ENCODE data around the gene SYTL1. TPM values are rescaled to one million over a fixed set of nuclear protein-coding genes. Genes with fewer than 3 reads are reported as not detected.
A peak's percentile ranks its signal among the peaks of the same experiment; 100 is the strongest.

Gene SYTL1
- total RNA-seq, 2 experiments from 2014 or later, result 81.7 to 117 TPM

DNA sequence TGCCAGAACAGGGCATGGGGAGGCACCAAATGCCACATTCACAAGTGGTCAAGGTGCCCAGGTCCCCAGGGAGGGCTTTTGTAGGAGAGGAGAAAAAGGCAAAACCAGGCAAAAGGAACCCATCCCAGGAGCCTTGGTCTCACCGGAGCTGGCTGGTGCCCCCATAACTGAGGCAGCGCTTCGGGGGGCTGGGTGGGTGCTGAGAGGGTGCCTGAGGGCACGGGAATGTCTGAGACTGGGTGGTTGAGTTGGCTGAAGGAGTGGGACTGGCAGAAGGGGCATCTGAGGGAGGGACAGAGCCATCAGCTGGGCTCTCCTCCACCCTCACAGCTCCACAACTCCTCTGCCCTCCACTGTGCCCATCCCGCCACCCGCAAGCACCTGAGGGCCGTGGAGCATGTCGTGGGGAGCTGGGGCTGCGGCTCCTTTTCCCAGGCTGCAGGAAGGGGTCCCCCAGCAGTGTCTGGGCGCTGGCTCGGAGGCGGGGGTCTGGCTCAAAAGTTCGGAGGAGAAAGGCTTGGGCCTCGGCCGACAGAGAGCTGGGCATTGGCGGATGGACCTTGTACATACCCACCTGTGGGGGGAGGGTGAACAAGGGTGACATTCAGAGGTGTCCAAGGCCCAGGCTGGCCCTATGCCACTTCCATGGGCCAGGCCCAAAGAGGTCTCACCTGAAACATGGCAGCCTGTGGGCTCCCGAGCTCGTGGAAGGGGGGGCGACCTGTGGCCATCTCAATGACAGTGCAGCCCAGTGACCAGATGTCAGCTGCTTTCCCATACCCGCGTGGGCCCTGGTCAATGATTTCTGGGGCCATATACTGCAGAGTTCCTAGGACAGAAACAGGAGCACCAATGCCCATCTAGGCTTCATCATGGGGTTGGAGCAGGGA is 16.5 kb downstream of the SYTL1 start:
- Histone ChIP-seq H4K20me1 (ENCODE audit: insufficient read depth, low read length) (no peaks in the 10 kb centered on the region), H3K79me2 (ENCODE audit: insufficient read depth, low read depth, low read length) (no peaks in the 10 kb centered on the region), H3K4me1 (ENCODE audit: insufficient read depth, low read length, poor library complexity, severe bottlenecking) (peaks cover 26% of the 10 kb centered on the region), H3K4me2 (ENCODE audit: low read length) (peak overlapping the region; percentile 84), H3K4me3 (ENCODE audit: low read depth, low read length, poor library complexity, severe bottlenecking) (no peak overlapping the region), H2AFZ (ENCODE audit: low read length) (no peak overlapping the region; the same call in 1 of the 2 replicates), H3K9me3 (ENCODE audit: low read length) (no peaks in the 10 kb centered on the region), H3K36me3 (ENCODE audit: insufficient read depth, low read length) (no peaks in the 10 kb centered on the region), H3K27ac (ENCODE audit: low read depth, low read length, poor library complexity, severe bottlenecking) (no peak overlapping the region), H3K9me2 (ENCODE audit: insufficient read depth, low read length) (no peaks in the 10 kb centered on the region)
- TF ChIP-seq, protein P1, sequence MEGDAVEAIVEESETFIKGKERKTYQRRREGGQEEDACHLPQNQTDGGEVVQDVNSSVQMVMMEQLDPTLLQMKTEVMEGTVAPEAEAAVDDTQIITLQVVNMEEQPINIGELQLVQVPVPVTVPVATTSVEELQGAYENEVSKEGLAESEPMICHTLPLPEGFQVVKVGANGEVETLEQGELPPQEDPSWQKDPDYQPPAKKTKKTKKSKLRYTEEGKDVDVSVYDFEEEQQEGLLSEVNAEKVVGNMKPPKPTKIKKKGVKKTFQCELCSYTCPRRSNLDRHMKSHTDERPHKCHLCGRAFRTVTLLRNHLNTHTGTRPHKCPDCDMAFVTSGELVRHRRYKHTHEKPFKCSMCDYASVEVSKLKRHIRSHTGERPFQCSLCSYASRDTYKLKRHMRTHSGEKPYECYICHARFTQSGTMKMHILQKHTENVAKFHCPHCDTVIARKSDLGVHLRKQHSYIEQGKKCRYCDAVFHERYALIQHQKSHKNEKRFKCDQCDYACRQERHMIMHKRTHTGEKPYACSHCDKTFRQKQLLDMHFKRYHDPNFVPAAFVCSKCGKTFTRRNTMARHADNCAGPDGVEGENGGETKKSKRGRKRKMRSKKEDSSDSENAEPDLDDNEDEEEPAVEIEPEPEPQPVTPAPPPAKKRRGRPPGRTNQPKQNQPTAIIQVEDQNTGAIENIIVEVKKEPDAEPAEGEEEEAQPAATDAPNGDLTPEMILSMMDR (conservative IDR thresholded peaks at IDR 0.05; ENCODE audit: low read length), result no peak
- TF ChIP-seq EZH2phosphoT487 (IDR thresholded peaks at IDR 0.05; ENCODE audit: borderline replicate concordance, low read depth, low read length), result no peak
- no TSS peak for BruUV-seq (replicated peaks)
- CTCF ChIA-PET (ENCODE audit: unreplicated experiment), result interaction anchor here (1.1 kb wide), 1 partner anchor 56 kb away, joined by 5 read pairs; no protein-coding TSS in a partner anchor
- intact Hi-C loops (cut with micrococcal nuclease; ENCODE audit: unreplicated experiment), result loop anchor here (10.0 kb wide), 1 partner anchor 53 kb away; no protein-coding TSS in a partner anchor
- POLR2A ChIA-PET, result no interaction called here
- DNase-seq (ENCODE audit: low spot score), result no peak

DNA sequence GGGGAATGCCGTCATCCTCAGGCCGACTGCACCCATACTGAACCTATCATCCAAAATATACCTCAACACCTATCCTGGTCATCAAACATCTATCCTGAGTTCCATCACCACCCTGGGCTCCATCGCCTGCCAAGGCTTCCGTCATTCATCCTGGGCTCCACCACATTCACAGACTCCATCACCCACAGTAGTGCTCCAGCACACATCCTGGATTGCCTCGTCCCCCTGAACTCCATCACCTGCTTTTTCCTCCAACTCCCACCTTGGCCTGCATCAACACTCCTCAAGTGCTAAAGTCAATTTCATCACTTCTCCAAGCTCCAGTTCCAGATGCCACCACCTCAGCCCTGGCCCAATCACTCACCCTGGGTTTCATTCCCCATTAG is 17.1 kb downstream of the SYTL1 start:
- Histone ChIP-seq H3K4me2 (ENCODE audit: low read length) (no peak overlapping the region), H3K79me2 (ENCODE audit: insufficient read depth, low read depth, low read length) (no peaks in the 10 kb centered on the region), H3K9me2 (ENCODE audit: insufficient read depth, low read length) (no peaks in the 10 kb centered on the region), H3K9me3 (ENCODE audit: low read length) (no peaks in the 10 kb centered on the region), H3K4me1 (ENCODE audit: insufficient read depth, low read length, poor library complexity, severe bottlenecking) (peaks cover 26% of the 10 kb centered on the region), H3K36me3 (ENCODE audit: insufficient read depth, low read length) (no peaks in the 10 kb centered on the region), H3K27ac (ENCODE audit: low read depth, low read length, poor library complexity, severe bottlenecking) (no peak overlapping the region), H2AFZ (ENCODE audit: low read length) (no peak overlapping the region), H3K4me3 (ENCODE audit: low read depth, low read length, poor library complexity, severe bottlenecking) (no peak overlapping the region), H4K20me1 (ENCODE audit: insufficient read depth, low read length) (no peaks in the 10 kb centered on the region)
- CTCF ChIA-PET (ENCODE audit: unreplicated experiment), result no interaction called here
- POLR2A ChIA-PET, result no interaction called here
- DNase-seq (ENCODE audit: low spot score), result no peak
- intact Hi-C loops (cut with micrococcal nuclease; ENCODE audit: unreplicated experiment), result loop anchor here (10.0 kb wide), 1 partner anchor 54 kb away; no protein-coding TSS in a partner anchor
- no TSS peak for BruUV-seq (replicated peaks)
- TF ChIP-seq, protein P1 (conservative IDR thresholded peaks at IDR 0.05; ENCODE audit: low read length), result no peak
- no peak for TF ChIP-seq EZH2phosphoT487 (IDR thresholded peaks at IDR 0.05; ENCODE audit: borderline replicate concordance, low read depth, low read length)

DNA sequence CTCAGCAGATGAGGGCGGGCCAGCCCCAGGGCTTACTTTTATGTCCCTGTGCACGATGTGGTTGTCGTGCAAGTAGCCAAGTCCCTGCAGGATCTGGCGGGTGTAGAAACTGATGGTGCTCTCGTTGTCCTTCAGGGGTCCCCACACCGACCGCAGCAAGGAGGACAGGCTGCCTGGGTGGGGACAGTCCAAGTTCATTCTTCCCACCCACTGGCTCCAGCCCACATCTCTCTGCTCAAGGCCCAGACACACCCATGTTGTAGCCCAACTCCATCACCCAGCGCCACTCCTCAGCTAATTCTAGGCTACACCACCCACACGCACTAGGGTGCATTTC is 18.0 kb downstream of the SYTL1 start:
- no TSS peak for BruUV-seq (replicated peaks)
- TF ChIP-seq EZH2phosphoT487 (IDR thresholded peaks at IDR 0.05; ENCODE audit: borderline replicate concordance, low read depth, low read length), result no peak
- TF ChIP-seq, protein P1 (conservative IDR thresholded peaks at IDR 0.05; ENCODE audit: low read length), result no peak
- Histone ChIP-seq H3K4me3 (ENCODE audit: low read depth, low read length, poor library complexity, severe bottlenecking) (no peak overlapping the region), H3K4me1 (ENCODE audit: insufficient read depth, low read length, poor library complexity, severe bottlenecking) (peaks cover 28% of the 10 kb centered on the region), H3K9me3 (ENCODE audit: low read length) (no peaks in the 10 kb centered on the region), H3K9me2 (ENCODE audit: insufficient read depth, low read length) (no peaks in the 10 kb centered on the region), H3K27ac (ENCODE audit: low read depth, low read length, poor library complexity, severe bottlenecking) (no peak overlapping the region), H3K4me2 (ENCODE audit: low read length) (peak overlapping the region; percentile 49; the same call in 1 of the 2 replicates), H3K79me2 (ENCODE audit: insufficient read depth, low read depth, low read length) (no peaks in the 10 kb centered on the region), H3K36me3 (ENCODE audit: insufficient read depth, low read length) (no peaks in the 10 kb centered on the region), H2AFZ (ENCODE audit: low read length) (no peak overlapping the region), H4K20me1 (ENCODE audit: insufficient read depth, low read length) (no peaks in the 10 kb centered on the region)
- no peak for DNase-seq (ENCODE audit: low spot score)
- intact Hi-C loops (cut with micrococcal nuclease; ENCODE audit: unreplicated experiment), result loop anchor here (10.0 kb wide), 1 partner anchor 55 kb away; no protein-coding TSS in a partner anchor
- ChIA-PET POLR2A (no interaction called here), CTCF (ENCODE audit: unreplicated experiment) (no interaction called here)

All from OCI-LY7 (cell line).